GM18861 (cell line): Measurements from ENCODE around the gene TMEM115.
A peak's percentile ranks its signal among the peaks of the same experiment; 100 is the strongest.

Experiments
- ATAC-seq: cut with Tn5 transposase; IDR thresholded peaks from one replicate; pipeline ENCODE4 v1.9.1; 2021; ENCODE audit not compliant: unreplicated experiment

TMEM115 gene

GRCh38 chr3:50353245-50354004 lies 5.9 kb downstream of the TMEM115 start:
- no peak for ATAC-seq

- ATAC-seq = no peak
These were observed 6.5 kb downstream of the TMEM115 start for GRCh38 chr3:50352781-50353180.

GRCh38 chr3:50351323-50351697 lies 8.0 kb downstream of the TMEM115 start:
- ATAC-seq = no peak

GRCh38 chr3:50350527-50351322 lies 8.6 kb downstream of the TMEM115 start, which contains the start of the genes CYB561D2 and NPRL2:
Gene CYB561D2, plus strand, starts transcription at chr3:50350862. Its CDS starts 572 bp downstream, at chr3:50351434.
Gene NPRL2, minus strand, starts transcription at chr3:50350775. Its CDS starts 123 bp downstream, at chr3:50350652.
- ATAC-seq = peak; percentile 72

- no peak for ATAC-seq
These were observed 9.2 kb downstream of the TMEM115 start for GRCh38 chr3:50350213-50350526.

GRCh38 chr3:50347187-50347813 lies 12.0 kb downstream of the TMEM115 start:
- no peak for ATAC-seq

GRCh38 chr3:50345586-50346234 lies 13.6 kb downstream of the TMEM115 start, which contains the start of gene ZMYND10:
Gene ZMYND10, minus strand, starts transcription at chr3:50345732. Its CDS starts 153 bp downstream, at chr3:50345579.
- no peak for ATAC-seq

- ATAC-seq = no peak
These were observed 14.3 kb downstream of the TMEM115 start for GRCh38 chr3:50345008-50345407.

- ATAC-seq = no peak
These were observed 16.3 kb downstream of the TMEM115 start for GRCh38 chr3:50342813-50343633.

GRCh38 chr3:50341996-50342650 lies 17.2 kb downstream of the TMEM115 start:
- ATAC-seq = no peak

- no peak for ATAC-seq
These were observed 17.8 kb downstream of the TMEM115 start for GRCh38 chr3:50341537-50341936.

- no peak for ATAC-seq
These were observed 18.6 kb downstream of the TMEM115 start, which contains the start of gene RASSF1 for GRCh38 chr3:50340448-50341329. Gene RASSF1, minus strand, starts transcription at chr3:50340836. Its CDS starts 31 bp downstream, at chr3:50340805.

GRCh38 chr3:50340147-50340447 lies 19.2 kb downstream of the TMEM115 start:
- ATAC-seq = no peak

GRCh38 chr3:50339485-50340146 lies 19.7 kb downstream of the TMEM115 start:
- ATAC-seq = no peak

GRCh38 chr3:50338965-50339364 lies 20.4 kb downstream of the TMEM115 start:
- no peak for ATAC-seq

GRCh38 chr3:50337175-50337861 lies 22.0 kb downstream of the TMEM115 start:
- ATAC-seq = peak; percentile 76

- peak; percentile 17 for ATAC-seq
These were observed 22.7 kb downstream of the TMEM115 start for GRCh38 chr3:50336452-50337174.
